HepG2 (cell line): Measurements from ENCODE around the gene PTS. TPM values are rescaled to one million over a fixed set of nuclear protein-coding genes. Genes with fewer than 3 reads are reported as not detected.

ENCODE experiments used
- ATAC-seq: fragments of 200-7000 bp; cut with Tn5 transposase; 3 replicates; pipeline ENCODE4 v1.9.1; 2020; ENCODE audit warnings: mild to moderate bottlenecking, moderate library complexity
- BruUV-seq: library from RNA; stranded (reverse); fragments of 400-500 nt; replicated peaks from 2 replicates; lab custom pipeline; 2021; lab: Mats Ljungman, UMichigan
- CTCF ChIA-PET: fragments of 300-600 bp; formaldehyde crosslinking; extraction: SDS; loops from one replicate; lab custom pipeline; 2021; ENCODE audit warnings: low total read pairs, inconsistent platforms, low intra/inter-chr PET ratio; lab: Yijun Ruan, JAX
- POLR2A ChIA-PET: fragments of 350-600 bp; sonication (Branson Sonifier 250); formaldehyde crosslinking; loops from one replicate; lab custom pipeline; 2020; ENCODE audit warnings: antibody characterized with exemption, inconsistent platforms; lab: Yijun Ruan, JAX
- DNase-seq: peaks from one replicate; pipeline ENCODE4 v3.0.0-alpha.2; 2015; ENCODE audit warnings: low spot score
- FAIRE-seq: peaks from 3 replicates; lab custom pipeline; 2011; peaks lifted over from hg19 to GRCh38; lab: Jason Lieb, UNC
- H2AFZ ChIP-seq: one replicate; pipeline ENCODE4 v1.6.1; 2011; ENCODE audit warnings: low read length, inconsistent platforms
- H3K27ac ChIP-seq: fragments of 300-600 bp; 3 replicates; pipeline ENCODE4 v1.8.0; 2011; ENCODE audit warnings: mixed run types, mild to moderate bottlenecking, mixed read lengths, low read length, inconsistent platforms; ENCODE audit not compliant: insufficient read depth; ENCODE audit errors: extremely low read length
- H3K27me3 ChIP-seq, 2 experiments: fragments of 200-600 bp in 1 of 2; 2 replicates in 1 of 2; 3 replicates in 1 of 2; pipeline versions ENCODE4 v1.6.0 to v1.8.0; 2011; ENCODE audit warnings: low read length in 2 of 2, mild to moderate bottlenecking in 2 of 2, moderate library complexity in 2 of 2, inconsistent platforms in 1 of 2; ENCODE audit not compliant: insufficient read depth in 2 of 2, control insufficient read depth in 1 of 2
- H3K36me3 ChIP-seq, 2 experiments: fragments of 200-600 bp in 1 of 2; replicated peaks in 1 of 2; 2 replicates in 1 of 2; 3 replicates in 1 of 2; pipeline versions ENCODE4 v1.5.1 to v1.8.0; 2011; ENCODE audit warnings: low read length in 2 of 2, inconsistent platforms in 1 of 2; ENCODE audit not compliant: insufficient read depth in 2 of 2, control insufficient read depth in 1 of 2
- H3K4me1 ChIP-seq: 2 replicates; pipeline ENCODE4 v1.5.1; 2012; ENCODE audit warnings: low read length, inconsistent platforms; ENCODE audit not compliant: insufficient read depth
- H3K4me2 ChIP-seq: 2 replicates; pipeline ENCODE4 v1.6.0; 2011; ENCODE audit warnings: low read depth, low read length, inconsistent platforms
- H3K4me3 ChIP-seq, 3 experiments: fragments of 200-600 bp in 1 of 3; sonication (generic), shearing (Covaris generic) in 1 of 3; replicated peaks in 1 of 3; 2 replicates each; pipeline ENCODE4 v1.5.1; 2011 to 2016; ENCODE audit warnings: low read length in 3 of 3, inconsistent platforms in 2 of 3, low read depth in 2 of 3, mild to moderate bottlenecking in 2 of 3, control low read depth in 1 of 3, mixed read lengths in 1 of 3; ENCODE audit not compliant: insufficient read depth in 1 of 3
- H3K79me2 ChIP-seq: one replicate; pipeline ENCODE4 v1.6.1; 2011; ENCODE audit warnings: low read length, inconsistent platforms; ENCODE audit not compliant: insufficient read depth
- H3K9ac ChIP-seq: 2 replicates; pipeline ENCODE4 v1.6.0; 2011; ENCODE audit warnings: mild to moderate bottlenecking, low read depth, low read length, inconsistent platforms; ENCODE audit not compliant: insufficient read depth
- H3K9me3 ChIP-seq: 2 replicates; pipeline ENCODE4 v1.5.1; 2012; ENCODE audit warnings: mild to moderate bottlenecking, low read length
- H4K20me1 ChIP-seq: 2 replicates; pipeline ENCODE4 v1.6.0; 2011; ENCODE audit warnings: inconsistent platforms, mild to moderate bottlenecking, low read length, moderate library complexity; ENCODE audit not compliant: insufficient read depth
- AFF4 ChIP-seq: sonication (generic); formaldehyde crosslinking; IDR thresholded peaks from 2 replicates; pipeline ENCODE4 v1.4.0; 2020; ENCODE audit warnings: missing genetic modification reagents
- DRAP1 ChIP-seq: IDR thresholded peaks from 2 replicates; pipeline ENCODE4 v1.6.1; 2016; ENCODE audit warnings: missing genetic modification reagents, missing compliant biosample characterization
- FOXM1 ChIP-seq: sonication (generic); formaldehyde crosslinking; IDR thresholded peaks from 2 replicates; pipeline ENCODE4 v1.5.0; 2020; ENCODE audit warnings: missing genetic modification reagents
- HNF4A ChIP-seq: sonication (generic); formaldehyde crosslinking; IDR thresholded peaks from 2 replicates; pipeline ENCODE4 v1.4.0; 2020; ENCODE audit warnings: missing genetic modification reagents
- JARID2 ChIP-seq: sonication (generic); formaldehyde crosslinking; IDR thresholded peaks from 2 replicates; pipeline ENCODE4 v1.8.1; 2023; ENCODE audit warnings: missing genetic modification reagents, inconsistent platforms; ENCODE audit not compliant: insufficient replicate concordance
- JUND ChIP-seq: sonication (generic); formaldehyde crosslinking; IDR thresholded peaks from 2 replicates; pipeline ENCODE4 v1.8.0; 2022; ENCODE audit warnings: mild to moderate bottlenecking, missing genetic modification reagents
- KAT2B ChIP-seq: fragments of 150-350 bp; IDR thresholded peaks from 2 replicates; pipeline ENCODE4 v1.6.1; 2014; ENCODE audit warnings: low read depth, low read length, borderline replicate concordance
- MAF1 ChIP-seq: sonication (generic); formaldehyde crosslinking; IDR thresholded peaks from 2 replicates; pipeline ENCODE4 v1.5.0; 2020; ENCODE audit warnings: missing genetic modification reagents, borderline replicate concordance
- SCMH1 ChIP-seq: sonication (generic); formaldehyde crosslinking; IDR thresholded peaks from 2 replicates; pipeline ENCODE4 v1.9.0; 2021; ENCODE audit warnings: missing genetic modification reagents, mild to moderate bottlenecking, borderline replicate concordance
- STAG1 ChIP-seq: sonication (generic); formaldehyde crosslinking; IDR thresholded peaks from 2 replicates; pipeline ENCODE4 v1.4.0; 2020; ENCODE audit warnings: missing genetic modification reagents
- TBP ChIP-seq: sonication (generic); formaldehyde crosslinking; IDR thresholded peaks from 2 replicates; pipeline ENCODE4 v1.5.0; 2020; ENCODE audit warnings: missing genetic modification reagents
- ZBTB42 ChIP-seq: sonication (generic); formaldehyde crosslinking; IDR thresholded peaks from 2 replicates; pipeline ENCODE4 v1.5.0; 2020; ENCODE audit warnings: mild to moderate bottlenecking, missing genetic modification reagents
- ZFP1 ChIP-seq: IDR thresholded peaks from 2 replicates; pipeline ENCODE4 v1.6.1; 2016
- ZNF382 ChIP-seq: sonication (generic); formaldehyde crosslinking; IDR thresholded peaks from 2 replicates; pipeline ENCODE4 v1.5.0; 2020; ENCODE audit warnings: missing genetic modification reagents, mild to moderate bottlenecking, borderline replicate concordance
- ZNF549 ChIP-seq: sonication (generic); formaldehyde crosslinking; IDR thresholded peaks from 2 replicates; pipeline ENCODE4 v1.5.0; 2020; ENCODE audit warnings: missing genetic modification reagents
- ZNF713 ChIP-seq: sonication (generic); formaldehyde crosslinking; IDR thresholded peaks from 2 replicates; pipeline ENCODE4 v1.4.0; 2020; ENCODE audit warnings: mild to moderate bottlenecking, missing genetic modification reagents
- ZNF720 ChIP-seq: sonication (generic); formaldehyde crosslinking; IDR thresholded peaks from 2 replicates; pipeline ENCODE4 v1.4.0; 2020; ENCODE audit warnings: missing genetic modification reagents
- ZNF841 ChIP-seq: sonication (generic); formaldehyde crosslinking; IDR thresholded peaks from 2 replicates; pipeline ENCODE4 v1.8.1; 2023; ENCODE audit warnings: missing genetic modification reagents, borderline replicate concordance
- ZSCAN5A ChIP-seq: sonication (generic); formaldehyde crosslinking; IDR thresholded peaks from 2 replicates; pipeline ENCODE4 v1.8.0; 2022; ENCODE audit warnings: mild to moderate bottlenecking, missing genetic modification reagents, borderline replicate concordance
- ZZZ3 ChIP-seq: sonication (generic); formaldehyde crosslinking; IDR thresholded peaks from 2 replicates; pipeline ENCODE4 v1.4.0; 2020; ENCODE audit warnings: missing genetic modification reagents, mild to moderate bottlenecking, borderline replicate concordance
- WGBS: methylation state at CpG from one replicate; pipeline ENCODE4 v1.1.6; 2017; ENCODE audit warnings: low lambda C conversion rate; 5-methylcytosine and 5-hydroxymethylcytosine counted together
- in situ Hi-C: cut with HindIII; loops from 2 replicates; pipeline ENCODE4 v1.10.0; 2017; ENCODE audit warnings: low pct_unique_long_range_greater_than_20kb; ENCODE audit not compliant: extremely low pct_ligation_motif_present
- intact Hi-C: fragments of 100-400 bp; cut with micrococcal nuclease; formaldehyde crosslinking; loops from one replicate; pipeline ENCODE4 v1.10.0; 2022; ENCODE audit not compliant: unreplicated experiment
- polyA plus RNA-seq, 8 experiments: library from polyadenylated mRNA; depleted of rRNA in 3 of 8; stranded (reverse) in 7 of 8; unstranded in 1 of 8; fragments of >200 nt; fragmentation: Illumina TruSeq in 4 of 8; extraction: Trizol in 4 of 8; gene quantifications; 2 replicates each; pipeline versions ENCODE4 v1.2.1 to v1.2.3, GENCODE V29; 2011 to 2016; ENCODE audit warnings: low read depth in 4 of 8, missing spikeins in 1 of 8, mixed read lengths in 1 of 8; ENCODE audit not compliant: insufficient read depth in 1 of 8
- total RNA-seq, 5 experiments: library from RNA; depleted of rRNA; stranded (reverse); fragments of >200 nt; fragmentation: Illumina TruSeq; extraction: Trizol; gene quantifications; 2 replicates each; pipeline ENCODE4 v1.2.3, GENCODE V29; 2016; ENCODE audit warnings: low read depth in 1 of 5

The PTS gene
- total and polyA plus RNA-seq, 2 of the 13 experiments (the other 11 are each of a cell fraction or from before 2014, with no cell fraction given) = 33.6 to 49.3 TPM

GRCh38 chr11:112206071-112206470 is 20.2 kb upstream of the PTS start:
- POLR2A ChIA-PET = no interaction called here
- no peak for FAIRE-seq
- no TSS peak for BruUV-seq

More at GRCh38 chr11:112206071-112206470, 20.2 kb upstream of the PTS start:
- Histone ChIP-seq H4K20me1 (no peaks in the 10 kb centered on the region), H3K79me2 (no peaks in the 10 kb centered on the region), H3K4me1 (no peaks in the 10 kb centered on the region), H3K36me3 (no peaks in the 10 kb centered on the region), H3K9ac (no peak overlapping the region), H2AFZ (no peak overlapping the region), H3K4me2 (no peak overlapping the region), H3K4me3 (no peak overlapping the region), H3K27me3 (no peaks in the 10 kb centered on the region), H3K9me3 (no peaks in the 10 kb centered on the region), H3K27ac (no peak overlapping the region)
- no peak for DNase-seq
- CTCF ChIA-PET = no interaction called here
- TF ChIP-seq ZNF841 (no peak), ZNF382 (CRISPR knock-in tag) (no peak), ZNF549 (no peak), ZSCAN5A (CRISPR knock-in tag) (no peak), TBP (CRISPR knock-in tag) (no peak), HNF4A (CRISPR knock-in tag) (no peak), SCMH1 (CRISPR knock-in tag) (no peak), ZBTB42 (CRISPR knock-in tag) (no peak), DRAP1 (CRISPR knock-in tag) (no peak), MAF1 (CRISPR knock-in tag) (no peak), KAT2B (no peak), ZFP1 (CRISPR knock-in tag) (no peak), FOXM1 (CRISPR knock-in tag) (no peak), AFF4 (no peak), STAG1 (CRISPR knock-in tag) (no peak), ZZZ3 (no peak), JUND (CRISPR knock-in tag) (no peak), ZNF720 (CRISPR knock-in tag) (no peak), ZNF713 (CRISPR knock-in tag) (no peak), JARID2 (CRISPR knock-in tag) (no peak)
- no peak for ATAC-seq
- WGBS = 73% methylated on average over 23 of the region's 23 CpGs
- intact Hi-C loops = no loop called here
- in situ Hi-C loops = no loop called here
